A549 (cell line): ENCODE results near the gene TBC1D22A.

Experiments
- CTCF ChIP-seq: fragments of >200 bp; sonication (Bioruptor Twin); formaldehyde crosslinking; IDR thresholded peaks from 3 replicates; pipeline ENCODE4 v1.5.1; 2016
- FOXS1 ChIP-seq: fragments of 250-450 bp; sonication (Bioruptor Pico); IDR thresholded peaks from 2 replicates; pipeline ENCODE4 v1.5.0; 2020; ENCODE audit warnings: mild to moderate bottlenecking, moderate library complexity
- NFE2L2 ChIP-seq: fragments of 150-350 bp; conservative IDR thresholded peaks from 2 replicates; pipeline ENCODE4 v1.6.1; 2014; ENCODE audit warnings: low read length
- NPAS2 ChIP-seq: fragments of 250-450 bp; sonication (Bioruptor Pico); IDR thresholded peaks from 2 replicates; pipeline ENCODE4 v1.8.0; 2022; ENCODE audit warnings: mild to moderate bottlenecking, moderate library complexity, borderline replicate concordance
- POLR2A ChIP-seq: IDR thresholded peaks from 2 replicates; pipeline ENCODE4 v1.6.1; 2012; ENCODE audit warnings: mild to moderate bottlenecking, low read length
- POLR2AphosphoS2 ChIP-seq: conservative IDR thresholded peaks from 2 replicates; pipeline ENCODE4 v1.6.1; 2012; ENCODE audit warnings: low read length, improper control_type of control experiment, inconsistent platforms
- RAD21 ChIP-seq, 2 experiments: fragments of >200 bp in 1 of 2; sonication (Bioruptor Twin) in 1 of 2; formaldehyde crosslinking in 1 of 2; IDR thresholded peaks in 1 of 2; conservative IDR thresholded peaks in 1 of 2; 2 replicates in 1 of 2; 3 replicates in 1 of 2; pipeline ENCODE4 v1.6.1; 2012 to 2018; ENCODE audit warnings: inconsistent platforms in 1 of 2
- TF ChIP-seq, protein P1 (sequence below): IDR thresholded peaks from 2 replicates; pipeline ENCODE4 v1.6.1; 2012

DNA sequence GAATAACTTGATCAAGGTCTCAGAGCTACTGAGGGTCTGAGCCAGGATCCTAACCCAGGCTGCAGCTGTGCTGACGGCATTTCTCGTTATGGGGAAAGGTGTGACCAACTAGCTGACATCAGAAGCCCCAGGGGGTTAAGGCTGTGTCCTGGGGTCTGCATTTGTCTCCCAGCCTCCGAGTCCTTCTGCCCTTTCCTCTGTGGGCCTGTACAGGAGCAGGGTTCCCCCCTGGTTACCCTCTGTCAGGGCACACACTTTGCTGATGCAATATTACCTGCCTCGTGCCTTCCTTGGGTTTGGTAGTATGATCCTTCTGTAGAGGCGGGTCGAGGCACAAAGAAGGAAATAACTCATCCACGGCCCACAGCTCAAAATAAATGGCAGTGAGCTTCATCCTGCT is 183.0 kb downstream of the TBC1D22A start:
- TF ChIP-seq NFE2L2 = no peak
- TF ChIP-seq FOXS1 = no peak
- TF ChIP-seq CTCF = no peak
- TF ChIP-seq POLR2AphosphoS2 = no peak
- TF ChIP-seq, protein P1, sequence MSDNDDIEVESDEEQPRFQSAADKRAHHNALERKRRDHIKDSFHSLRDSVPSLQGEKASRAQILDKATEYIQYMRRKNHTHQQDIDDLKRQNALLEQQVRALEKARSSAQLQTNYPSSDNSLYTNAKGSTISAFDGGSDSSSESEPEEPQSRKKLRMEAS = no peak
- TF ChIP-seq NPAS2 = no peak
- TF ChIP-seq POLR2A = no peak
- no peak for TF ChIP-seq RAD21 (conservative IDR thresholded peaks at IDR 0.05 in 1 of 2, IDR thresholded peaks at IDR 0.05 in 1 of 2)
